CD4-positive, alpha-beta T cell treated with Interleukin-17A for 4 hours (primary cell): ENCODE data around the gene PODNL1.
"Not testable (repeated sequence)": the region's sequence is repeated elsewhere in the genome, so short reads cannot be mapped to it uniquely, and the experiment has no call there.

Experiments used
- DNase-seq: peaks from one replicate; pipeline ENCODE4 v3.0.0-alpha.2; 2020; ENCODE audit warnings: mixed read lengths

The PODNL1 gene

GRCh38 chr19:13973479-13973878, 35.3 kb upstream of the PODNL1 start:
- not testable (repeated sequence) for DNase-seq

- DNase-seq: no peak
Observed at GRCh38 chr19:13972368-13973155, 34.3 kb upstream of the PODNL1 start.

- DNase-seq: not testable (repeated sequence)
Observed at GRCh38 chr19:13971868-13972267, 33.7 kb upstream of the PODNL1 start.

DNA sequence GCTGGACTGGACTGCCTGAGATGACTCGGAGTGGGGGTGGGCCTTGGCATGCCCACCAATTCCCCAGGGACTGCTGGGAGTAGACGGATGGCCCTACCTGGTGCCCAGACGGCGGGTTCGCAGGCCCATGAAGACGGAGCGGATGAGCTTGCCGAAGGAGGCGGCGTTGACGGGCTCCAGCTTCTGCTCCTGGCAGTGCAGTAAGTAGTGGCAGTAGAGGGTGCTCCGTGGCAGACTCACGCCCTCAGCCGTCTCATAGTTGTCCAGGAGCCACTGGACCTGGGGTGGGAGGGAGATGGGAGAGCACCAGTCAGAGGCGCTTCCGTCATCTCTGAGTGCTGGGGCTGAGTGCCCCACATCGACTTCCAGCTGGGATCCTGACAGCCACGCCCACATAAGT, 31.7 kb upstream of the PODNL1 start:
- no peak for DNase-seq

DNA sequence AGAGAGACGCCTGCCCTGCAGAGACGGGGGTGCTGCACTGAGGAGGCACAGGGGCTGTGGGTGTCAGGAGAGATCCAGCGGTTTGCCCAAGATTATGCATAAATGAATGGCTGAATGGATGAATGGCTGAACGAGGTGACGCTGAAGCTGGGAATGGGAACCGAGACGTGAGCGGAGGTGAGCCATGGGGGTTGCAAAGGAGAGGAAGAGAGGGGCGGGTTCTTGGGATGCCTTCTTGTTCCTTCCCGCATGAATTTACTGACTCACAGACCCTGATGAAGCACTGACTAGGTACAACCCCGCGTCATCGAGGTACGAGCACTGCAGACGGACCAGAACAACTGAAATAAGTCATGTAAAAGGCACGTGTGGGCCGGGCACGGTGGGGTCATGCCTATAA, 30.8 kb upstream of the PODNL1 start:
- DNase-seq: no peak

- no peak for DNase-seq
Observed at GRCh38 chr19:13968383-13968935, 30.2 kb upstream of the PODNL1 start.

DNA sequence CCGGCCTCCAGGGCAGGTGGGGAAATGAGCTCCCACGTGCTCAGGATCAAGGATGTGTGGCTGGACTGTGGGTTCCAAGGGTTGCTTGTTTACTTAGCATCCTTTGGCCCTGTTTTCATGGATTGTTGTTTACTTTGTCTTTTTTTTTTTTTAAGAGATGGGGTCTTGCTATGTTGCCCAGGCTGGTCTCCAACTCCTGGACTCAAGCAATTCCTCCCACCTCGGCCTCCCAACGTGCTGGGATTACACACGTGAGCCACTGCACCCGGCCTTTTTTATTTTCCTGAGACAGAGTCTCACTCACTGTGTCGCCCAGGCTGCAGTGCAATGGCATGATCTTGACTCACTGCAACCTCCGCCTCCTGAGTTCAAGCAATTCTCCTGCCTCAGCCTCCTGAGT, 29.0 kb upstream of the PODNL1 start:
- not testable (repeated sequence) for DNase-seq

DNA sequence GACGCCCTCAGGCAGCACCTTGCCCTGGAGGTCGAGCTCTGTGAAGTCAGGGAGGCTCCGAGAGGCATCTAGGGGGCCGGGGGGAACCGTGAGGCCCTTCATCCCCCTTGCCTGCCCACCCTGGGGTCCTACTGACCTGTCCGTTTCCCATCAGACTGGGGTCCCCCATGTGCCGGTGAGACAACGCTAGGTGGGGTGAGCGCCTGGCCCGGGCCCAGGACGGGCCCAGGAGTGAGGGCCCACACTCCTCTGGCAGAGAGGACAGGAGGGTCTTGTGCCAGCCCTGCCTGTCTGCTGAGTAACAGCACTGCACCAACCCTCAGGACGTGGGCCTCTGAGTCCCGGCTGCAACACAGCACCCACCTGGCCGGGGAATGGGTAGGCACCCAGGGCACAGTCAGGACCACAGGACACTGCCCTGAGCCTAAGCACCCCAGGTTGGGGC, 28.5 kb upstream of the PODNL1 start:
- DNase-seq: no peak

DNA sequence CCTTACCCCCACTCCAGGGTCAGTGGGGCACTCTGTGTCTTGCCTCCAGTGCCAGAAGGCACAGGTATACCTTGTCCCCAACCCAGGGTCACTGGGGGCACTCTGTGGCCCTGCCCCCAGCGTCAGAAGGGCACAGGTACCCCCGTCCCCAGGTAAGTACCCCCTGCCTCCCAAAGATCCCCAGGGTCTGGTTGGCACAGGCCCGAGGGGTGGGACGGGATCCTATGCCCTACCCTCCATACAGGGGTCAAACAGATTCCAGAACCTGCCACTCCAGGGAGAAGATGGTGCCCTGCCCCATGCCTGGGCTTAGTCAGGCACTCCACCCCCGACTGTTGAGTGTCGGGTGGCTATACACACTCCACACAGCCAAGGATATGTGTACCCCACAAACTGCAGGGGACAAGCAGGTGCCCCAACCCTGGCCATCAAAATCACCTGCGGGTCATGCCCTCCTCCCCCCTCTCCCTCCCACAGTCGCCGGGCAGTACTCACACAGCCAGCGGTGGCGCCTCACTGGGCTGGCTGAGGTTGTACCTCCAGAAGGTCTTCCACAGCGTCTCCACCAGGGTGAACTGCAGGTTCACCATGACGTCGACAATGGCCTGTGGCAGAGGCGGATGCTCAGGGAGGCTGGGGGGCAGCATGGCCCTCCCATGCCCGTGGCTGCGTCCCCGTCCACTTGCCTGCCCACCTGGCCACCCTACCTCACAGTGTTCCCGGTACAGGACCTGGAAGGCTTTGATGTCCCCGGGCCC, 27.9 kb upstream of the PODNL1 start:
- DNase-seq: no peak

DNA sequence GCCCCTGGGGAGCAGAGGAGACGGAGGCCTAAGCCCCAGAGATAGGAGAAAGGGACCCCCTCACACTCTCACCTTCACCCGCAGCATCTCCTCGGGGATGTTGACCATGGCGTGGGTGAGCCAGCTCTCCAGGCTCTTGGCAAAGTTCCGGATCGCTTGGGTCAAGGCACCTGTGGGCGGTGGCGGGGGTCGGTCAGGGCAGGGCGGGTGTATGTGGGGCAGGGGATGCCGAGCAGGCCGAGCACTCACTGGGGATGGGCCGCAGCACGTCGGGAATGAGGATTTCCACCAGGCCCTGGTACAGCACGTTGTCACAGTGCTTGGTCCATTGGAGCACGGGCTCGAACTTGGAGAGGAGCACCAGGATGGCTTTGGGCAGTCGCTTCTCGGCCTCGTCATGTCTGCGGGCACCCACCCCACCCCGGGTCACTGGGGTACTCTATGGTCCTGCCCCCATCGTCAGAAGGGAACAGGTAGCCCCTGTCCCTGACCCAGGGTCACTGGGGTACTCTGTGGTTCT, 27.2 kb upstream of the PODNL1 start:
- DNase-seq: no peak

DNA sequence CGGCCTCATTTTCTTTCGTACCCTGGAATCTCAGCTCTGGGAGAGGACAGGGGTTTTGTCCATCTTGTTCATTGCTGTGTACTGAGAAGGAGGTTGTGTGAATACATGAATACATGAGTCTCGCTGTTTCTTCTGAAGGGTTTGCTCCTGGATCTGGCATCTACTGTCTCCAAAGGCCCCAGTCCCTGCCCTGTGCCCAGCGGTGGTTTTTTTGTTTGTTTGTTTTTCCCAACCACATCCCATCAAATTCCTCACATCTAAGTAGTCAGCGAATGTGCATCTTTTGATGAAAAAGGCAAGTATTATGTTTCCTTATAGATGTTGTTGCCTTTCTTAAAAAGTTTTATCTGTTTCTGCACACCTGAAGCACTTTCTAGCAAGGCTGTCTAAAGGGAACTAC, 26.6 kb upstream of the PODNL1 start:
- DNase-seq: no peak

DNA sequence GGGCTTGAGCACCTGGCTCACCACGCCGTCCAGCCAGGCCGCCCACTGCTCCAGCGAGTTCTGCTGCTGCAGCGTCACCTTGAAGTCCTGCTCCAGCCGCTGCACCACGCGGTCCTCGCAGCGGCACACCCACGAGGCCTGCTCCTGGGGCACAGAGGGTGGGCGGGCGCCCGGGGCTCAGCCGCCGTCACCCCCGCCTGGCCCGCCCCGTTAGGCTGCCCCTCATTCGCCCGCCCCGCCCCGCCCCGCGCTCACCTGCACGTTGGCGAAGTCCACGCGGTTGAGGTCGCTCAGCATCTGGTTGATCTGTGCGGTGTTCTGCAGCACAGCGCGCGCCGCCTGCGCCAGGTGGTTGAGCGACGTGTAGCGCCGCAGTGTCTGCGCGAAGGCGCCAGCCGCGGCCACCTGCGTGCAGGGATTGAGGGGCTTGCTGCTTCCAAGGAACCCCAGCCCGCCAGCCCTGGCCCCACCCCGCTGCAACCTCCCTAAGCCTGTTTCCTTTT, 25.4 kb upstream of the PODNL1 start:
- no peak for DNase-seq

- DNase-seq: no peak
Observed at GRCh38 chr19:13962699-13963602, 24.7 kb upstream of the PODNL1 start.

DNA sequence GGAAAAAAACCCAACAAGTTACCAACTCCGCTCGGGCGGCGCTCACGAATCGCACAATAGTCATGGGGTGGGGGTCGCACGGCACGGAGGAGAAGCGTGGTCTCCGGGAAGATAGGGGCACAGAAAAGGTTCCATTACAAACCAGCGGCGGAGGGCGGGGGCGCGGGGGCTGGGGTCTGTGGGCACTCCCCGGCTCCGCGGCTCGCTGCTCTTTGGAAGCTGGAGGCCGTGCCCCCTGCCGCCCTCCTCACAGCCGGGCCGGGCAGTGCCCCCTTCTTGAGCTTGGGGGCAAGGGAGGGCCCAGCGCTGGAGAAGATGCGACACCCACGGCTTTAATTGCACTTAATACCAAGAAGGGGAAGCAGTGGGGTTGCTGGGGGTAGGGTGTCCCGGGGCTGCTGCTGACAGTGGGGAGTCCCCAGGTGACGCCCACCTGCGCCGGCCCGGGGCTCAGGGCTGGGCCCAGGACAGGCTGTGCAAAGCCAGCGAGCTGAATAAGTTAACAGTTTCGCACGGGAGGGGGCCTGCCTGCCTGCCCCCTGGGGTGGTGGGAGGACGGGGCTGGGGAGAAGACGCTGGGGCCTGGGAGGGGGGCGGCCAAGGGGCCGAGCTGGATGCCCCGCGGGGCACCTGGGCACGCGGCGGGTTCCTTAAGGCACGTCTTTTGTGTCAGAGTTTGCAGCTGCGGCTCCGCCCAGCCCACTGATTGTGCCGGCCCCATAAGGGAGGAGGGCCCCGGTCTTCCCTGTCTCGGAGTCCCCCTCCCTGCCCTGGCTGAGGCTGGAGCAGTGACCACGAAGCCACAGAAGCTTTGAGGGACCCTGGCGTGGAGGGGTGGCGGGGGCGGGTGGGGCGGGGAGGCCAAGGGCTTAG, 23.8 kb upstream of the PODNL1 start:
- DNase-seq: no peak

DNA sequence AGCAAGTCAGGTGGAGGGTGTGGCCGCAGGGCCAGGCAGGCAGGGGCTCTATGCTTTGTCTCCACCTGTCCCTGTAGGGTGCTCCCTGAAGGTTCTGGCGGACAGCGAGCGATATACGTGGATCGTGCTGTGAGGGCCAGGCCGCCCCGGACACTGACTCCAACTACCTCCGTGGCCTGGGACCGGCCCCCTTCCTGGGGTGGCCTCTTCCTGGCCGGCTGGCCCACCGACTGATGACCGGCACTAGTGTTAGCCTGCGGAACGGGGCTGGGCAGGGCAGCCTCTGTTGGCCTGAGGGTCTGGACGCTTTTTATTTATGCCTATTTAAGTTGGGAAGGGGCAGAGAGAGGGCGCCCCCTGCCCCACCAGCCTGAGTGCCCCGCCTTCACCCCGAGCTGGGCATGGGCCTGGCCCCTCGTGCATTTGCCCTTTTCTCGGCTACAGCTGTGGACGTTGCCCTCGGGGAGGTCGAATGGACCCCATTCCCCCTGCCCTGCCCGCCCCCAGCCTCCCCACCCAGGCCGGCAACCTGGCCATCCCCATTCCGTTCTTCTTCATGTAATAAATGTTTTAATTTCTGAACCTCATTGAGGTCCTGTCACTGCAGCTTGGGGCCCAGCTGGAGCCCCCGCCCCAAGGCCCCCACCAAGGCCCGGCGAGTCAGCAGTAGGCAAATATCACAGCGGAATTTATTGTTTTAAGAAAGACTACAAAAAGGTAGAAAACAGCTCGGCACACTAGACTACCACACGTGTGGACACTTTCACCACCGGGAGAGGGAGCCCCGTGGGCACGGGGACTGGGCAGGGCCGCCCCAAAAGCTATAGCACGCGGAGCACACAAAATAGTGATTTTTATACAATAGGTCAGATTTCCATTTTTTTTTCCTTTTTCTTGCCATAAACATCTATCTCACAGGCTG, 22.9 kb upstream of the PODNL1 start:
- DNase-seq: no peak

- DNase-seq: peak; percentile 59
Observed at GRCh38 chr19:13959962-13960862, 22.0 kb upstream of the PODNL1 start.

- DNase-seq: no peak
Observed at GRCh38 chr19:13959141-13959961, 21.1 kb upstream of the PODNL1 start.

DNA sequence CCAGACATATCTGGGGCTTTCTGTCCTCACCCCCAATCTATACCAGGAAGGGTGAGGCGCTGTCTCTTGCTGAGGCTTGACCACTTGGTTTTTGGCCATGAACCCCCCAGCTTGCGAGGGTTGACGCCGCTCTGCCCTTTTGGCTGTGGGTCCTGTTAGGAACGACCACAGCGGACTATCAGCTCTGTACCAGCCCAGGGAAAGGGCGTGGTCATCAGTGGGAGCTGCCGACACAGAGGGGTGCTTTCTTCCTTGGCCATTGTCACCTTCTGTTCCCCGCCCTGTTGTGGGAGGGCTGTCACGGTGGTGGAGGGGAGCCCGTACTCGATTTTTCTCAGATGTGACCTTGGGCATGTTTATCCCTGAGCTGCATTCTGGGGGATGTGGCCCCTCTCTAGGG, 19.8 kb upstream of the PODNL1 start:
- DNase-seq: no peak
